T-helper 22 cell (primary cell): ENCODE data around the gene MINDY4.

Experiments used
- DNase-seq: peaks from one replicate; pipeline ENCODE4 v3.0.0-alpha.2; 2020; ENCODE audit warnings: low read depth

MINDY4 gene

DNA sequence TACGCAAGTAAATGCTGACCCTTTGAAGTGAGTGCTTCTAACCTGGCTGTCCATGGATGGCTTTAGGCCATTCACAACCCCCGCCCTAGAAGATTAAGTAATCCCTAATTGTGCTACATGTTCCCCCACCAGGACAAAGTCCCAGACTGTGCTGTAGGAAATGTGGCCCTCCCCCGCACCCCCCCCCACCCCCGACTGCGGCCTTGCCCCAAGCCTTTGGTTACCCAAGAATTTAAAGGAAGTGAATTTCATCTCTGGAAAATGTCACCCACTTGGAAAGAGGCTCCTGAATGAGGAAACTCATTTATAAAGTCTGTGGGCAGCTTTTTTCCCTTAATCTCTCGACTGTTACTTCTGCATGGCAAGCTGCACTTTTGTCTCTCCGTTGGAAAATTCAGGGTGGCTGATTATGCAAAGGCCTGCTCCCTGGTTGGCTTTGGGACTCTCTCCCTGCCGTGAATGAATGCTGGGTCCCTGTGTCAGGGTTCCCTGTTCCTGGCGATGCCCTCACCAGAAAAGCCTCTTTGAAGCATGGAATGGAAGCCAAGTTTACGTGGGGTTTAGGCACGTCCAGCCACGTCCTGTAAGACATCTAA is 109.0 kb downstream of the MINDY4 start:
- DNase-seq = no peak

GRCh38 chr7:30880941-30881340 is 109.7 kb downstream of the MINDY4 start:
- no peak for DNase-seq

DNA sequence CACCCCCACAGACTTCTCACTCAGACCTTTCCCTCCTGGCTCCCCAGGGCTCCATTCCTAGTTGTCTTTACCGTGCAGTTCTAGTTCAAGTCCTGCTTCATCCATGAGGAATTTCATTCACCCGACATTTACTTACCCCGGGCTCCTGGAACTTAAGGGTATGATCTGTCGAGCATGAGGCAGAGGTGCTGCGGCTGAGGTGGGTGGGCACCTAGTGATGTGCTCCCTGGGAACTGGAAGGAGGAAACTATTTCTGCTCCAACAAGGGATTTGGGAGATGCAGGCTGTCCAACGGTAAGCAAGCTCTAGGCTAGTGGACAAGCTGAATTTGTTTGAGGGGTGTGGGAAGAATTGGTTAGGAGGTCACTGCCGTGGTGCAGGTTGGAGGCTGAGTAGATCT is 110.2 kb downstream of the MINDY4 start:
- DNase-seq = no peak

DNA sequence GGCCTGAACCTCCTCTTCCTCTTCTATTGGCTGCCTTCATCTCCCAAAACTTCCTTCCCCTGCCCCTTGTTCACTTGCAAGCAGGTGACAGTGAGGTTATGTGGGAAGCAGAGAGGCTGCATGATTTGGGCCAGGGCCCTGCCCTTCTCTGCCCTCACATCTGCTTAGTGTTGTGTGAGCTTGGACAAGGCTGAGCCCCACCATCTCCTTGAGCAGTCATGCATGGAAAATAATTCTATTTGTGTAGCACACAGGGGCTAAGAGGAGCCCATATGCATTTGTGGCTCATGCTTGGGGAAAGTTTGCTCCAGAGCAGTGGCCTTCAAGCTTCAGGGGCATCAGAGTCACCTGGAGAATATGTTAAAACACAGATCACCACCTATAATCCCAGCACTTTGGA is 113.7 kb downstream of the MINDY4 start:
- no peak for DNase-seq

- DNase-seq = no peak
Observed at GRCh38 chr7:30886608-30887011, 115.4 kb downstream of the MINDY4 start.

GRCh38 chr7:30887464-30887872 is 116.3 kb downstream of the MINDY4 start:
- no peak for DNase-seq

DNA sequence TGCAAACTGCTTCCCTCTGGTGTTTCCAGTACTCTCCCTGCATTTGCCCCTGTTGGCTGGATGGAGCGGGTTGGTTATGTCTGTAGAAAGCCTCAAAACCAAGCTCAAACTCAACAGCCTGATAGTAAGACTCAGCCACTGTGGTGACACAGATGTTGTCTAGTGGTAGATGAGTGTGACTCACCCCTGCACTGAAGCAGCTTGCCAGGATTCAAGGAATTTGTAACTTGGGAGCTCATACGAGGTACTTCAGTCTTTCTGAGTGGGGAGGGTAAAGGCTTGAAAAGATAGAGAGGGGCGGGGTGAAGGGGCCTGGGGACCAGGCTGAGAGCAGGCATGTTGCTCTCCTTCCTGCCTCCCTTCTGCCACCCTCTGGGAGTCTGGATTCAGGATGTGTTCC is 117.5 kb downstream of the MINDY4 start:
- DNase-seq = no peak

DNA sequence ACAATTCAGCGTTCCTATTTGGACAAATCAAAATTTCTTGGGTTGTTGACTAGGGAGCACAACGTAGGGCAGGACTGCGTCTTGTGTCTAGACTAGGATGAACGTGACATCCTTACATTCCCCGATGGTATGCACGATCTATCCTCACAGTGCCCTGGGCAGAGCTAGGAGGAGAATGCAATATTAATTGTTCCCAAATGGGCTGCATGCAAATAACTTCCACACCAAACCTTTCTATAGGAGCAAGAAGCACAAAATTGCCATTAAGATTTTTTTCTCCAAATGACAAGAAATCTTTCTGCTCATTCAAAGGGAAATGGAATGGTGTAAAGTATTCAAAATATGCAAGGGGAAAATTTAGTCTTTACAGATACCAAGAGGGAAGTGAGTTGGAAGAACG is 119.0 kb downstream of the MINDY4 start:
- DNase-seq = no peak

- no peak for DNase-seq
Observed at GRCh38 chr7:30893357-30893756, 122.1 kb downstream of the MINDY4 start.

DNA sequence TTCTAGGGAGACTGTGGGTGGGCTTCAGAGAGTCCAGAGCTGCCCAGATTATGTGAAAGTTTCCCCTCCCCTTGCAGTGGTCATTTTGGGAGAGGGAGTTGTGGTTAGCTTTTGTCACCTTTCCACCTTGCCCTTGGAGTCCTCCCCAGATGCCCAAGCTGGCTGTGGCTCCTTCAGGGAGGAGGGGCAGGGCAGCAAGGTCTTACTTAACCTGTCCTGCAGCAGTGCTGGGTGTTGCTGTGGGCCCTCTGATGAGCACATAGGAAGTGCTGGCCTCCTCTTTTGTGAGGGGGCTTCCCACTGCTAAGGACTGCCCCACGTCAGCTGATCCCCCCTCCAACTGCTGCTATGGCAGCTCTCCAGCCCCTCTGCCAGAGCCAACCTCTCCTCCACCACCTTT is 122.8 kb downstream of the MINDY4 start:
- no peak for DNase-seq

DNA sequence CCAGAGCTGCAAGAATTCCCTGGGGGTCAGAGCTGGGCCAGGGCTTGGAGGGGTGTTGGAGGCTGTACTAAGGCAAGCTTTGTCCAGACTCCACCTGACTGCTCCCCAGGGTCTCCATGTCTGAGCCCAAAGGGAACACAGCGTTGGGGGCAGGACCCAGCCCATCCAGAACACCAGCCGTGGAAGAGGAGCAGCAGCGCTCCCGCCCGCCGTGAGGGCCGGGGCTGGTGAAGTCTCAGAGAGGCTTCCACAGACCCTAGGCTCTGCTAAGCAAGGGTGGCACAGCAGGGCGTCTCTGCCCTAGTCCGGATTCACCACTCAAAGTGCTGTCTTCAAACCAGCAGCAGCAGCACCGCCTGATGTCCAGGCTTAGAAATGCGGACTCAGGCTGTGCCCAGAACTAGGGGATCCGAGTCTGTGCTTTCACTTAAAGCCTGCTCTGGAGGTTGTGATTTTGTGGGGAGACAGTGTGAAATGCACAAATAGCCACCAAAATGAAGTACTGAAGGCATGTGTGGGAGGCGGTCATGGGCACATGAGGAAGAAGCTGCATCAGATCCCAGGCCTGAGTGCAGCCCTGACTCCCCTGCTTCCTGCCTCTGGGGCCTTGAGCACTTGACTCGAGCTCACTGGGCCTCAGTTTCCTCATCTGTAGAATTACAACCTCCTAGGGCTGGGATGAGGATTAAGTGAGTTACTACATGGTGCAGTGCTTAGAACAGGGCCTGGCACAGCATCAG is 123.8 kb downstream of the MINDY4 start:
- DNase-seq = no peak

GRCh38 chr7:30896036-30896435 is 124.8 kb downstream of the MINDY4 start:
- DNase-seq = no peak

DNA sequence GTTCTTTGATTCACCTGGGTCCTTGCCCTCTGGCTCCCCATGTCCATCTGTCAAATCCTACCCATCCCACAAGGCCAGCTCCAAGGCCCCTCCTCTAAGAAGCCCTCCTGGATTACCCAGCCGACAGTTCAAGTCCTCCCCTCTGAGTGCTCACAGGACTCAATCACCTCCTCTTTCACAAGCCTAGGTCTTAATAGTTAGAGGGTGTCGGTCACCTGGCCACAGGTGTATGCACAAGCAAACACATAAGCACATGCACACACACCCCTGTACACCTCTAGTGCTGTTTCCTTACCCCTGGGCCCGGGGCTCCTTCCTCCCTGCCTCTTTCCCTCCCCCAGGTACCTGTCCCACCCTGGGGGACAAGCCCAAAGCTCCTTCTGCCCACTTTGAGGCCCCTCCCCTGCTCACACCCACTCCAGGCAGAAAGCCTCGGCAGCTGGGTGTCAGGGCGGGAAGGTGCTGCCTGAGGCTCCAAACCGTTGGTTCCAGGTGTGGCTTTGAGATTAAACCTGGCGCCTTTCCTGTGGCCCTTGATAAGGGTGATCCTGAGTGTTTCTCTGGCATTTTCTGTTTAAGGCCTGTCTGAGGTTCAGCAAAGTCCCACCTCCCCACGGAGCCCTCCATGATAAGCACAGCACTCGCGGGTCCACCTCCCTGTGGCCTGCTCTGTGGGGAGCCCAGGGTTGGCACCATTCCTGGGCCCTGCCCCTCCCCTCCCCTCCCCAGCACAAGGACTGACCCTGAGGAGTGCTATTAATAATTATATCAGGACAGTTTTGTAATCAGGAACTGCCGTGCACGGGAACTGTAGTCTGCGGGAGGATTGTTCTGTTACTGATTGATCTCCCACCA is 125.8 kb downstream of the MINDY4 start:
- DNase-seq = no peak

- no peak for DNase-seq
Observed at GRCh38 chr7:30897770-30898169, 126.6 kb downstream of the MINDY4 start.

GRCh38 chr7:30898411-30898810 is 127.2 kb downstream of the MINDY4 start:
- DNase-seq = no peak

GRCh38 chr7:30899066-30899465 is 127.8 kb downstream of the MINDY4 start:
- no peak for DNase-seq

DNA sequence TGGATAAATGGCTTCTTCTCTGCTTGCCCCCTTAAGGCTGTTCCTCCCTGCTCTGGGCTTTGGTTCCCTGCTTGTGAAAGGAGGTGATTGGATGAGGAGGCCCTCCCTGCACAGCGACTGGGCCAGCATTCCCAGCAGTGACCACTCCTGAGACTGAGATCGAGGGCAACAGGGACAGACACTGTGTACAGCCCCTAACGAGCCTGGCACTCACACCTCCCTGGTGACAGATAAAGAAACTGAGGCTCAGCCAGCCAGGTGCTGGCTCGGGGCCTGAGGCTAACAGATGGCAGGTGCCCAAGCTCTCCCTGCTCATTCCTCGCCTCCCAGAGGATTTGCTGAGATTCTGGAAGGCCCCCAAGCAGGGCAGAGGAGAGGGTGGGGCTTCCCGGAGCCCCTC is 128.4 kb downstream of the MINDY4 start:
- no peak for DNase-seq

DNA sequence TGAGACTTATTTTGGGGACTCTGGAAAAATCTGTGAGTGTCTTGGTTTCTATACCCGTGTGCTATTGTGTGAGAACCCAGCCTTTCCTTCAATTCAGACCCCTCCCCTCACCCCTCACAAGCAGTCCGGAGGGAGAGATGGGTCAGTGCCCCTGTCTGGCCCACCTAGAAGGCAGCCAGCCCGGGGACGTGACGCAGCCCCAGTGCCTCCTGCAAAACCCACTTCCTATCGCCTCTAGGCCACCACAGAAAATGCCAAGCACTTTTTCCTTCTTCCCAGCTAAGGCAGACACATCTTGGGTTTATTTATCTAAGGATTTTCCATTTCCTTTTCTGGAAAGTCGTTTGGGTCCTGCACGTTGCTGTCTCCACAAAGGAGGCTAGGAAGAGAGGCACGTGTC is 128.8 kb downstream of the MINDY4 start:
- DNase-seq = no peak

DNA sequence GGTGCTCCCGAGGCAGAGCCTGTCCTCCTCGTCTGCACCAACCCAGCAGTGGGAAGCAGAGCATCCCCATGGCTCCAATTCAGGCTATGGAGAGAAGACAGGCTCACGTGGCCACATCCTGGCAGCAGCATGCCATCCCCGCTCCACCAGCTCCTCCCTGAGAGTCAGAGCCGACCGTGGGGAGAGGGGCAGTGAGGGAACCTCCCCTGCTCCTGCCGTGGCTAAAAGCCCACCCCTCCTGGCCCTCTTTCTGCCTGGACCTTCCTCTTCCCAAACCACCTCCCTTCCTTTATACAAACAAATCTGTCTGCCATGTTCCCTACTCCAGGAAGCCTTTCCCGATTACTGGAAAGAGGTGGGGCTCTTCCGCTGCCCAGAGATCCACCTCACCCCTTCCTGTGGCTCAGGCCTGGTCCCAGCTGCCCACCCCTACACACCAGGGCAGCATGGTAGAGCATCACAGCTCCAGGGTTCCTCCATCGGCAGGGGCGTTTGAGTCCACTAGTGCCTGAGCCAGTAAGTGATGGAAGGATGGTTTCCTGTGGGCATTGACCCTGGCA is 129.7 kb downstream of the MINDY4 start:
- no peak for DNase-seq

- no peak for DNase-seq
Observed at GRCh38 chr7:30901856-30902255, 130.6 kb downstream of the MINDY4 start.

GRCh38 chr7:30902466-30902865 is 131.2 kb downstream of the MINDY4 start:
- DNase-seq = no peak

DNA sequence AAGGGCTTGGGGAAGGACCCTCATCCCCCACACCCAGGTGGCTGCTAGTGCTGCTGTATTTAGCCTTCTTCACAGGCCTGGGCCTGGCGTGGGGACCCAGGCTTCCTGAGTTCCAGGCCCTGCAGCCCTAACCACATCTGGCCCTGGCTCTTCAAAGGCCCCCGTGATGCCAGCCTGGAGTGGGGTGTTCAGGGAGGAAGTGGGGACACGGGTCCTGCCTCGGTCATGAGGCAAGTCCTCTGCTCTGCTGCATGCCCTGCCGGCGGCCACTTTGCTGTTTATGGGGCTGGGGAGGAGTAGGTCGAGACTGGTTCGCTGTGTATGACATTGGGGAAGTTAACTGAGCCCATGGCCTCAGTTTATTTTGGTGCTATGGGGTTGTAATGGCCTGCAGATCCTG is 131.9 kb downstream of the MINDY4 start:
- no peak for DNase-seq

GRCh38 chr7:30904561-30904960 is 133.3 kb downstream of the MINDY4 start:
- no peak for DNase-seq
